ENCODE results near the gene S1PR3.

Gene S1PR3

GRCh38 chr9:89039664-89040063 is 48.4 kb downstream of the S1PR3 start:
- DNase-seq = no peak

GRCh38 chr9:89042984-89043383 is 51.7 kb downstream of the S1PR3 start:
- no peak for DNase-seq

GRCh38 chr9:89044104-89044503 is 52.8 kb downstream of the S1PR3 start:
- no peak for DNase-seq

GRCh38 chr9:89044881-89045280 is 53.6 kb downstream of the S1PR3 start:
- no peak for DNase-seq

- DNase-seq = no peak
Observed at GRCh38 chr9:89046832-89047231, 55.6 kb downstream of the S1PR3 start.

GRCh38 chr9:89047667-89048066 is 56.4 kb downstream of the S1PR3 start:
- DNase-seq = no peak

GRCh38 chr9:89048616-89049015 is 57.3 kb downstream of the S1PR3 start:
- no peak for DNase-seq

- DNase-seq = no peak
Observed at GRCh38 chr9:89049646-89050045, 58.4 kb downstream of the S1PR3 start.

- DNase-seq = no peak
Observed at GRCh38 chr9:89051421-89052025, 60.3 kb downstream of the S1PR3 start.

- no peak for DNase-seq
Observed at GRCh38 chr9:89052470-89053097, 61.3 kb downstream of the S1PR3 start.

- no peak for DNase-seq
Observed at GRCh38 chr9:89053301-89053700, 62.0 kb downstream of the S1PR3 start.
